Hematopoietic multipotent progenitor cell treated with erythropoietin and hydrocortisone succinate and interleukin-3 and kit ligand, for 6 days (in vitro differentiated cells): ENCODE data around the gene ARMH1.
"Not testable (repeated sequence)": the region's sequence is repeated elsewhere in the genome, so short reads cannot be mapped to it uniquely, and the experiment has no call there.

ENCODE experiments used
- DNase-seq: peaks from one replicate; pipeline ENCODE4 v3.0.0-alpha.2; 2015

Gene ARMH1

DNA sequence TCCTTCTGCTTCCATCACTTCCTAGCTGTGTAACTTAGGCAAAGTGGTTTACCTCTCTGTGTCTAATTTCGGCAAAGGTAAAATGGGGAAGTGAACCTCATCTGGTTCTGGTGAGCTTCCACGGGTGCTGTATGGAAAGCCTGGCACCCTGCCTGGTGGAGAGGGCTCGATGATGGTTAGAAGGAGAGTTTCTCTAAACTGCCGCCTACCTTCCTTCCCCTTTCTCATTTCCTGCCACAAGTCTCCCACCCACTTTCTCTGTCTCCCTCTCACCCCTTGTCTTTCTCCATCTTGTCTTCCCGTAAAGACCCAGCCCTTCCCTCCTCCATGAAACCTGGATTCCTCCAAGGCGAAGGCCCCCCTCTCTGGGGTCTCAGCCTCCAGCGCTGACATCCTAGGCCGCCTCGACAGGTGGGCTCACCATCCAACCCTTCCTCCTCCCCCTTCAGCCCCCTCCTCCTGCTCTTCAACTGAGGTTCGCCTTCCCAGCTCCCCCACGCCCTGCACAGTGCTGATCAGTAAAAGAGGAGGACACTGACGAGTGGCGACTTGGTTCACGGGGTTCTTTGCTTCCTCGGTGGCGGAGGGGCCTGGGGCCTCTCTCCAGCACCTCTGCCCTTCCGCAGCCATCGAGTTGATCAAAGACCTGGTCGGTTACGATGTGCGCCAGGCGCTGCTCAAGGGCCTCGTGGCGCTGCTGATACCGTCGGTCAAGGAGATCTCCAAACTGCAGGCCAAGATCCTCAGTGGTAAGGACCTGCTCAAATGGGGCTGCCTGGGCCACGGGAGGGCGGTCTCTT is 49.2 kb downstream of the ARMH1 start:
- DNase-seq: peak; percentile 85

DNA sequence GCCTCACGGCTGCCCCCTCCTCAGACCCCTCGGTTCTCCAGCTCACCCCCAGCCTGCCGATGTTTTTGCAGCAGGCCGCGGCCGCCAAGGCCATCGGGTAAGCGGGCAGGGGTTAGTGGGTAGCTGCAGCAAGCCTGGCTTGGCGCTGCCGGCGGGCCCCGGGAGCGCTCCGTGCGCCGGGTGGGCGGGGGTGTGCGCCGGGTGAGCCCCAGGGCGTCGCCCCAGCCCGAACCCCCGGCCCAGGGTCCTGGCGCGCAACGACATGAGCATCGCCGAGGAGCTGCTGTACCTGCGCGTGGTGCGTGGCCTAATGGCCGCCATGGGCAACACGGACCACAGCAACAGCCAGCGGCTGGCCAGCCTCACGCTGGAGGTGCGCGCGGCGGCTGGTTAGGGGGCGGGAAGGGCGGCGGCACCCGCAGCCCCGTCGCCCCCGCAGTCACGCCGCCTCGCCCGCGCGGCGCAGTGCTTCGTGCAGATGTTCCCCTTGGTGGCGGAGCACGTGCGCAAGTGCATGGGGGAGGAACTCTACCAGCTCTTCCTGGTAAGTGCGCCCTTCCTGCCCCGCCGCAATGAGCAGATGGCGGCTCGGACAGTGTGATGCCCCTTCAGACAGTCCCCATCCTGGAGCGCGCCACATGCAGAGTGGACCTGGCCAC is 49.9 kb downstream of the ARMH1 start:
- DNase-seq: no peak

DNA sequence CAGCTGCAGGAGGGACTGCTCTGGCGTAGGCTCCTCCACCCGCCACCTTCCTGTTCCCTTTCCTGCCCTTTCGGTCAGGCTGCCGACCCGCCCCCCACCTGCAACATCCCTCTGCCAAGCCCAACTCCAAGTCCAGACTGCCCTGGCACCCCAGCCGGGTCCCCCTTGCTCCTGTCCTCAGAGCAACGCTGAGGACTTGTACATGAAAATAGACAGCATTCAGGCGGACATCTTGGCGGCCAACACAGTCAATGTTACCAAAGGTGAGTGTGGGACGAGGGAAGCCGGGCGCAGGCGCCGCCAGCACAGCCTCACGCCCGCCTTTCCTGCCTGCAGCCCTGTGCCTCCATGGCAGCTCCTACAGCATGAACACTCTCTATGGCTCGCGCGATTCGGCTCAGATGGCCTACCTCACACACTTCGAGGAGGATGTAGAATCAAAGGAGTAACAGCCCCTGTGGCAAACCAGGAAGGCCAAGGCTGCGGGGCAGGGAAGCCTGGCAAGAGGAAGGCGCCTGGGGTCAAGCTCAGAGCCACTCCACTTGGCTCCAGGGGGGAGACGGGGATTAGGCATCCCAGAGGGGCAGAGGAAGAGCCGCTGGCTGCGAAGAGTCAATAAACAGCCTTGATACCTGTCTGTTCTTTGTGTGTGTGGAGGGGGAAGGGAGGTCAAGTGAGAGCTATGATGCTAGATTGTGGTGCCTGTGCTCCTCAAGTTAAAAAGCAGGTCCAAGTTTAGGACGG is 50.6 kb downstream of the ARMH1 start:
- DNase-seq: no peak

DNA sequence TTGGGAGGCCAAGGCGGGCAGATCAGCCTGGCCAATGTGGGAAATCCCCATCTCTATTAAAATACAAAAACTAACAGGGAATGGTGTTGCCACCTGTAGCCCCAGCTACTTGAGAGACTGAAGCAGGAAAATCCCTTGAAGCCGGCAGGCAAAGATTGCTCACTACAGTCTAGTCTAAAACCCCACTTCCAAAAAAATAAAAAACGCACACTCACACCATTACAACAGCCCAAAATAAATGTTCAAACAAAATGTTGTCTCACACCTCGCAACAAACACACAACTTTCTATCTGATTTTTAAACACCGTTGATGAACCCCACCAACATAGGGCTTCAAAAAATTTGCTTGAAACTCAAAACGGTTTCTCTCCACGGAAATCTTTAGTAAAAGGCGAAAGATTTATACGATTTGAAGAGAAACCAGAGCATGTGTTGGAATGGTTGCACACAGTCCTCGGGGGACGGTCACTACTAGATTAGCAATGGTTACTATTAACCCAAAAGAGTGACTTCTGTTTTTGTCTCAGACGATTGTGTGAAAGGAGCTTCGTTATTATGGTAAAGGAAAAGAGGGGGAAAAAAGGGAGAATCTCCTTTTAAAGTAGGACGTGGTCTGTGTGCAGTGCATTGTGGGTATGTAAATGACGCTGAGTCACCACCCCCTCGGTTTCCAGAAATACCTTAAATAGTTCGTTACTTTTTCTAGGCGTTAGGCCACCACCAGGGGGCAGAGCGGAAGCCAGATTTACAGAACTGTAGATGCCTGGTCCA is 56.4 kb downstream of the ARMH1 start, which contains the start of gene RNU5D-1:
Gene RNU5D-1, minus strand, starts transcription at position 430 of the 772 bp plus-strand sequence.
- peak; percentile 99 for DNase-seq

DNA sequence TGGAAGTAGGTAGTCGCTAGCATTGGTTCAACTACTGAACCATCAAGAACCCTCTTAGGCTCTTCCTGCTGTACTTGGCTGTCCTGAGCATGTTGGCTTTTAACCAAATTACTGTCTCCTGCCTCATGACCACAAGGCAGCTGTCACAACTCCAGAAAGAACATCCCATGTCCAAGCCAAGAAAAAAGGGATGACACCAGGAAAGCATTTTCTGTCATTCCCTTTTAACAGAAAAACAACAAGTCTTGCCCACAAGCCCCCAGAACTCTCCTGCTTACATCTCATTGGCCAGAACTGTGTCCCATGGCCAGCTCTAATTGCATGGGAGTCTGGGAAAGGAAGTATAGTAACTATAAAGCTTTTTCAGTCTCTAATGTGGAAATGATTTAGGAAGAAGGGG is 58.9 kb downstream of the ARMH1 start:
- DNase-seq: no peak

DNA sequence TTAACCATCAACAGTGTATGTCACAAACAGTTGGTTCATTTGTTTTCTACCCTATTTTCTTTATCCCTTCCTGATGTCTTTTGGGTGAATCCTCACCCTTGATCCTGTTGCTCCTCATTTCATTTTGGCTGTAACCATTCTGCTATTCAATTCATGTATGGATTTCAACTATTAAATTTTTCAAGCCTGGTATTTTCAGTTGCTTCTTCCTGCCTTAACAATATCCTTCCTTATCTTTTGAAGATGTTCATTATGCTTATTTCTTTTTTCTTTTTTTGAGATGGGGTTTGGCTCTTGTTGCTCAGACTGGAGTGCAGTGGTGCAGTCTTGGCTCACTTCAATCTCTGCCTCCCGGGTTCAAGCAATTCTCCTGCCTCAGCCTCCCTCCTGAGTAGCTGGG is 59.3 kb downstream of the ARMH1 start:
- no peak for DNase-seq

DNA sequence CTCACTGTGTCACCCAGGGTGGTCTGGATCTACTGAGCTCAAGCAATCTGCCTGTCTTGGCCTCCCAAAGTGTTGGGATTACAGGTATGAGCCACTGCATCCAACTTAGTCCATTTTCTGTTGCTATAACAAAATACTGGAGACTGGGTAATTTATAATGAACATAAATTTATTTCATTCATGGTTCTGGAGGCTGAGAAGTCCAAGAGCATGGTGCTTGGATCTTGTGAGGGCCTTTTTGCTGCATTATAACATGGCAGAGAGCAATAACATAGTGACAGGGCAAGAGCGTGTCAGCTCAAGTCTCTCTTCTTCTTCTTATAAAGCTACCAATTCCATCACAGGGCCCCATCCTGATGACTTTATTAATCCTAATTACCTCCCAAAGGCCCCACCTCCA is 61.5 kb downstream of the ARMH1 start:
- no peak for DNase-seq

DNA sequence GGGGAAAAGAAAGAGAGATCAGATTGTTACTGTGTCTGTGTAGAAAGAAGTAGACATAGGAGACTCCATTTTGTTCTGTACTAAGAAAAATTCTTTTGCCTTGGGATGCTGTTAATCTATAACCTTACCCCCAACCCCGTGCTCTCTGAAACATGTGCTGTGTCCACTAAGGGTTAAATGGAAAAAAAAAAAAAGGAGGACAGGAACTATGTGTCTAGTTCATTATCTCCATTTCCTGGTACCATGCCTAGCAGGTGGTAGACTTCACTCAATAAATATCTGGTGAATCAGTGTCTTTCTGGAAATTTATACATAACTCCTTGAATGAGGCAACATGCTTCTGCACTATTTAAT is 64.4 kb downstream of the ARMH1 start:
- DNase-seq: not testable (repeated sequence)

DNA sequence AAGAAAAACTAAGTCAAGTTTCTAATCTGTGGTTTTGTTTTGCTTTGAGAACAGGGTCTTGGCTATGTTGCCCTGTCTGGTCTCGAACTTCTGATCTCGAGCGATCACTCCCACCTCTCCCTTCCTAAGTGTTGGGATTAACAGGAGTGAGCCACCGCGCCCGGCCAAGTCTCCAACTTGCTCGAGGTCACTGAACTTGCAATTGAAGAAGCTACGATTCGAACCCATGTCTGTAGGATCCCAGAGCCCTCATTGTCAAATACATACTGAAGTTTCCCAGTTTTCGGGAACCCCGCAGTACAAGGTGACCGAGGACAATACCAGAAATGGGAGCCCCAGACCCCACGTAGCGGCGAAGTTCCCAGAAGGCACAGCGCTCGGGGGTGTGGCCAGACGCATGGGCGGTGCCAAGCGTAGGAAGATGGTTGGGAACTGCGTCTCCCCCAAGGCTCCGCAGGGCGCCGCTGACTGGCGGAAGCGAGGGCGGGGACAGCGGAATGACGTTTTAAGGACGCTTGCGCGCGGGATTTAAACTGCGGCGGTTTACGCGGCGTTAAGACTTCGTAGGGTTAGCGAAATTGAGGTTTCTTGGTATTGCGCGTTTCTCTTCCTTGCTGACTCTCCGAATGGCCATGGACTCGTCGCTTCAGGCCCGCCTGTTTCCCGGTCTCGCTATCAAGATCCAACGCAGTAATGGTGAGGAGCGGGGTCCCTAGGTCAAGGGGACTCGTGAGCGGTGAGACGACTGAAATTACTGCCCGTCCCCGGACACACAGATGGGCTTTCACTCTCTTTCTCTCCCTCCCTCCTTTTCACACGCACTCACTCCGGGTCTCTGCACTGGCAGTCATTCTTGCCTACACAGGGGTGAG is 65.0 kb downstream of the ARMH1 start, which contains the start of gene KIF2C:
Gene KIF2C, plus strand, starts transcription at position 531 of the 872 bp plus-strand sequence. Its CDS starts 96 bp downstream, at position 627.
- DNase-seq: peak; percentile 99

DNA sequence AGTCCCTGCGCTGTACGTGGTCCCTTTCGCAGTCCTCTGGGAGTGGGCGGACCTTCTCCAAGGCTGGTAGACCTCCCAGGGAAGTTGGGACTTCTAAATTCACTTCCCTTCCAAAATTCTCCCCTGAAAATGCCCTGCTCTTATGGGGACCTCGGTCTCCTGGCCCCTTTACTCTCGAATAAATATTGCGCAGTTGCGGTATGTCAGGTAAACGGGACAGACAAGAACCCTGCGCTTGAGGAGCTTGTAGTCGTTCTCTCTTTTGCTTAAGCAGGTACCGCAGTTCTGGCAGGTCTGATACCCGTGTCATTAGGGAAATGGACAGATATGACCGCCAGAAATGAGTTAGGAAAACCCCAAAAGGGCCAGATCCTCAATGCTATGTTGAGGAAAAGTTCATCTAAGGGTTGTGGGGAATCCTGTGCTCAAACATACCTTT is 65.7 kb downstream of the ARMH1 start:
- peak; percentile 42 for DNase-seq

DNA sequence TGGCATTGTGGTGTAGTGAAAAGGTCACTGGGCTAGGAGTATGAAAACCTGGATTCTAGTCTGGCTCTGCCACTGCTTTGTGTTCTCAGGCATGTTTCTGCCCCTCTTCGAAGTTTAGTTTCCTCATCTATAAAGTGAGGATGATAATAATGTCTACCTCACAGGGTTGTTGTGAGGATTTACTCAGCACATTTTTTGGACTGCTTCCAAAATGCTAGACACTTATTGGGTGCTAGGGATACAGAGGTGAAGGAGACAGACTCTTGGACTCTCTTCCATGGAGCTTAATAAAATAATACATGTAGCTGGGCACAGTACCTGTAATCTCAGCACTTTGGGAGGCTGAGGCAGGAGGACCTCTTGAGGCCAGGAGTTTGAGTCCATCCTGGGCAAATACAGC is 68.7 kb downstream of the ARMH1 start:
- peak; percentile 30 for DNase-seq

DNA sequence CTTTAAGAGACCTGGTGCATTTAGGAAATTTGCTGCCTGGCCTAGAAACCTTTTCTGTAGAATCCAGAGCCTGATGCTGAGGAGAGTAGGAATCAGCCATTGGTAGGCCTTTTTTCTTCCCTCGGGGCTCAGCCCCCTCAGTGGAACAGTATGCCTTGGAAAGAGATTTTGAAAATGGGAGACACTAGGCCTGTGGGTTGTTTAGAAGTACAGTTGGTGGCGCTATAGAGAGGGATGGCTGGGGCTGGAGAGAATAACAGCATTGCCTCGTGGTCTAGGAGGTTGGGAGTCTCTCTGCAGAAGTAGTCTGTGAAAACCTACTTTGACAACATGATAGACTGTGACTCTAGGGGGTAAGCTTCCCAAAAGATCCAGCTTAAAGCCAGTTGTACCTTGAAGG is 73.4 kb downstream of the ARMH1 start:
- peak; percentile 30 for DNase-seq

DNA sequence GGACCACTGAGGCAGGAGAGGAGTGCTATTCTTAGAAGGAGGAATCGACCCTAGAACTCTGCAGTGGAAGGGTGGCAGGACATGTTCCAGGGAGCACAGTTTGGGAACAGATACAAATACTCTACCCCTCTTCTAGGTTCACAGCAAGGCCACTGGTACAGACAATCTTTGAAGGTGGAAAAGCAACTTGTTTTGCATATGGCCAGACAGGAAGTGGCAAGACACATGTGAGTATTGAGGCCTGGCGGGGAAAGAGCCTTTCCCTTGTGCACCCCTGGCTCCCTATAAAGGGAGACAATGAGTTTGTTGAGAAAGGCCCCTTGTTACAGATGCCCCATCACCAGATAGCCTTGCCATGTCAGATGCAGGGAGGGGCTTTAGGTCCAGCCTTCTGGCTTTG is 82.9 kb downstream of the ARMH1 start:
- DNase-seq: no peak

DNA sequence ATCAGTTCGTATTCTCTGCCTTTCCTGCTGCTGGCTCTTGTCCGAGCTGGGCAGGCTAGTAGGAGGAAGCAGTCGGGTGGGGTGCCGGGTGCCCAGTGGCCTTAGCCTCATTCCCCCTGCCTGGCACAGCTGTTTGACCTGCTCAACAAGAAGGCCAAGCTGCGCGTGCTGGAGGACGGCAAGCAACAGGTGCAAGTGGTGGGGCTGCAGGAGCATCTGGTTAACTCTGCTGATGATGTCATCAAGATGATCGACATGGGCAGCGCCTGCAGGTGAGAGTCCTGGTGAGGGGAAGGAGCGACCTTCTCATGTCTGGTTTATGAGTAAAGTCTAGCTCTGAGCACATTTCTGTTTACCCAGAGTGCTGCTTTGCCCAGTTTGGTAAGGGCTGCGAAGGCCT is 84.6 kb downstream of the ARMH1 start:
- no peak for DNase-seq

DNA sequence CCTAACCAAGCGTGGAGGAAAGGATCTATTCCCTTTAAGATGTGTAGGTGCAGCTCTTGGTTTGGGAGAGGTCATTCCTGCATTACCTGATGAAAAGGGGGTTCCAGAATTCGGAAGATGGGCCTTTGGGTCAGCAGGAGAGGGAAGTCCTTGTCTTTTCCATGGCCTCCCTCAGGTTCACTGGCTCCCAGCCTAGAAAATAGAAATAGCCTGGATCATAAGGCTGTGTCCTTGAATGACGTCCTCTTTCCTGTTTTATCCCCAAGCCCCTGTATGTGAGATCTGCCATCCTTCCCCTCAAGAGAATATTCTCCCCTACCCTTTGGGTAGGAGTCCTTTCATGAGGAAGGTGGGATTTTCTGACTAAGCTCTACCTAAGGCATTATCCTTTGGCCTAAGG is 86.4 kb downstream of the ARMH1 start:
- DNase-seq: no peak

DNA sequence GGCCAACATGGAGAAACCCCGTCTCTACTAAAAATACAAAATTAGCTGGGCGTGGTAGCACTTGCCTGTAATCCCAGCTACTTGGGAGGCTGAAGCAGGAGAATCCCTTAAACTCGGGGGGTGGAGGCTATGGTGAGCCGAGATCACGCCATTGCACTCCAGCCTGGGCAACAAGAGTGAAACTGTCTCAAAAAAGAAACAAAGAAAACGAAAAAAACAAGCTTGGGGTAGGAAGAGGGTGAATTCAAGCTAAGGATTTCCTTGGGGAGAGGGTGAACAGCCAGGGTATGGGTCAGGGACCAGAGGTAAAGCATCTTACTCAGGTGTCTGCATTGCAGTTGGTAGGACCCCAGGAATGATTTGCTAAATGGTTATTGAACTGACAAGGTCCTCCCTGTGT is 91.9 kb downstream of the ARMH1 start:
- not testable (repeated sequence) for DNase-seq
